GM12878 (cell line): ENCODE data around the gene EPN1. TPM values are rescaled to one million over a fixed set of nuclear protein-coding genes. Genes with fewer than 3 reads are reported as not detected.

Experiments
- ATAC-seq: fragments of 200-7000 bp; cut with Tn5 transposase; 3 replicates; pipeline ENCODE4 v1.9.1; 2020; ENCODE audit warnings: mild to moderate bottlenecking, moderate library complexity
- BruUV-seq: library from RNA; stranded (reverse); fragments of 400-500 nt; replicated peaks from 2 replicates; lab custom pipeline; 2021; lab: Mats Ljungman, UMichigan
- CTCF ChIA-PET: fragments of 300-600 bp; sonication (Branson Sonifier 250); formaldehyde crosslinking; extraction: SDS; loops from one replicate; lab custom pipeline; 2021; ENCODE audit warnings: inconsistent platforms; lab: Yijun Ruan, JAX
- POLR2A ChIA-PET: fragments of 350-600 bp; formaldehyde crosslinking; extraction: SDS; loops from one replicate; lab custom pipeline; 2021; ENCODE audit warnings: inconsistent platforms; lab: Charles Lee
- RAD21 ChIA-PET: fragments of 300-600 bp; sonication (Branson Sonifier 250); formaldehyde crosslinking; loops from one replicate; lab custom pipeline; 2023; ENCODE audit warnings: antibody characterized with exemption; ENCODE audit not compliant: unreplicated experiment; lab: Charles Lee
- SMC1A ChIA-PET: fragments of 300-600 bp; sonication (Branson Sonifier 250); formaldehyde crosslinking; loops from one replicate; lab custom pipeline; 2023; ENCODE audit not compliant: unreplicated experiment, uncharacterized antibody; lab: Charles Lee
- DNase-seq: peaks from one replicate; pipeline ENCODE4 v3.0.0-alpha.2; 2011; ENCODE audit warnings: low read depth, low spot score
- FAIRE-seq: peaks from 3 replicates; lab custom pipeline; 2011; peaks lifted over from hg19 to GRCh38; lab: Jason Lieb, UNC
- H2AFZ ChIP-seq: 2 replicates; pipeline ENCODE4 v1.6.0; 2011; ENCODE audit warnings: low read depth, low read length, control low read depth; ENCODE audit not compliant: control insufficient read depth
- H3K27ac ChIP-seq: 2 replicates; pipeline ENCODE4 v1.5.1; 2011; ENCODE audit warnings: control low read depth; ENCODE audit not compliant: control insufficient read depth, insufficient read depth
- H3K27me3 ChIP-seq, 2 experiments: replicated peaks in 1 of 2; 2 replicates each; pipeline versions ENCODE4 v1.6.0 to v1.6.1; 2011; ENCODE audit warnings: low read length in 1 of 2; ENCODE audit not compliant: control insufficient read depth in 2 of 2, insufficient read depth in 2 of 2
- H3K36me3 ChIP-seq, 2 experiments: 2 replicates each; pipeline ENCODE4 v1.5.1; 2011; ENCODE audit warnings: low read length in 1 of 2; ENCODE audit not compliant: control insufficient read depth in 2 of 2, insufficient read depth in 2 of 2
- H3K4me1 ChIP-seq: 2 replicates; pipeline ENCODE4 v1.6.1; 2011; ENCODE audit warnings: mild to moderate bottlenecking, low read length, moderate library complexity, mixed read lengths; ENCODE audit not compliant: control insufficient read depth, insufficient read depth
- H3K4me2 ChIP-seq: 2 replicates; pipeline ENCODE4 v1.6.0; 2011; ENCODE audit warnings: control low read depth; ENCODE audit not compliant: control insufficient read depth, insufficient read depth
- H3K4me3 ChIP-seq: fragments of 200-600 bp; sonication (generic); 2 replicates; pipeline ENCODE4 v1.5.1; 2016
- H3K79me2 ChIP-seq: 2 replicates; pipeline ENCODE4 v1.6.0; 2011; ENCODE audit warnings: low read length; ENCODE audit not compliant: control insufficient read depth, insufficient read depth
- H3K9ac ChIP-seq: 2 replicates; pipeline ENCODE4 v1.8.0; 2011; ENCODE audit warnings: low read length, control low read depth, mixed read lengths; ENCODE audit not compliant: control insufficient read depth, insufficient read depth
- H3K9me3 ChIP-seq: replicated peaks from 3 replicates; pipeline ENCODE4 v1.5.1; 2011; ENCODE audit warnings: mild to moderate bottlenecking, low read length; ENCODE audit not compliant: control insufficient read depth, insufficient read depth
- H4K20me1 ChIP-seq: 2 replicates; pipeline ENCODE4 v1.6.0; 2011; ENCODE audit not compliant: control insufficient read depth, insufficient read depth
- BRCA1 ChIP-seq: IDR thresholded peaks from 2 replicates; pipeline ENCODE4 v1.6.1; 2011; ENCODE audit warnings: low read depth, low read length, improper control_type of control experiment
- POLR2A ChIP-seq: IDR thresholded peaks from 2 replicates; pipeline ENCODE4 v1.6.1; 2011; ENCODE audit warnings: low read depth, mild to moderate bottlenecking, low read length
- WGBS: methylation state at CpG from one replicate; pipeline ENCODE4 v1.1.6; 2016; ENCODE audit warnings: low lambda C conversion rate; ENCODE audit not compliant: insufficient replicate concordance, insufficient coverage; ENCODE audit errors: missing lambda C conversion rate; 5-methylcytosine and 5-hydroxymethylcytosine counted together
- in situ Hi-C: fragments of 300-500 bp; cut with MboI; formaldehyde crosslinking; loops from 9 replicates; pipeline ENCODE4 v1.14.3; 2018; ENCODE audit warnings: mixed read lengths
- intact Hi-C: fragments of 100-400 bp; cut with micrococcal nuclease; formaldehyde crosslinking; loops from one replicate; pipeline ENCODE4 v1.14.2; 2022; ENCODE audit not compliant: unreplicated experiment
- polyA plus RNA-seq, 11 experiments: library from polyadenylated mRNA; depleted of rRNA in 4 of 11; unstranded in 6 of 11; stranded (reverse) in 5 of 11; fragments of >200 nt; fragmentation: Nextera tagmentation in 4 of 11; fragmentation: Illumina TruSeq in 1 of 11; extraction: Ambion mirVana in 4 of 11; extraction: Trizol in 1 of 11; gene quantifications; 1 replicate in 1 of 11; 2 replicates in 10 of 11; pipeline versions ENCODE4 v1.2.1 to v1.2.3, GENCODE V29; 2011 to 2016; ENCODE audit warnings: inconsistent platforms in 2 of 11, missing spikeins in 2 of 11, low read depth in 1 of 11
- total RNA-seq, 4 experiments: library from RNA; depleted of rRNA in 3 of 4; stranded (reverse); fragments of >200 nt in 3 of 4; fragmentation: Illumina TruSeq in 1 of 4; extraction: Trizol in 1 of 4; gene quantifications; 2 replicates each; pipeline versions ENCODE4 v1.2.1 to v1.2.3, GENCODE V29; 2013 to 2021
- TF ChIP-seq, protein P1 (sequence below): fragments of 450-650 bp; IDR thresholded peaks from 2 replicates; pipeline ENCODE4 v1.6.1; 2016; ENCODE audit warnings: mild to moderate bottlenecking, moderate library complexity, borderline replicate concordance

EPN1 gene
- total and polyA plus RNA-seq, 10 of the 15 experiments (the other 5 are each of a cell fraction or from before 2014, with no cell fraction given): 0.11 to 88.5 (median 10.6) TPM

DNA sequence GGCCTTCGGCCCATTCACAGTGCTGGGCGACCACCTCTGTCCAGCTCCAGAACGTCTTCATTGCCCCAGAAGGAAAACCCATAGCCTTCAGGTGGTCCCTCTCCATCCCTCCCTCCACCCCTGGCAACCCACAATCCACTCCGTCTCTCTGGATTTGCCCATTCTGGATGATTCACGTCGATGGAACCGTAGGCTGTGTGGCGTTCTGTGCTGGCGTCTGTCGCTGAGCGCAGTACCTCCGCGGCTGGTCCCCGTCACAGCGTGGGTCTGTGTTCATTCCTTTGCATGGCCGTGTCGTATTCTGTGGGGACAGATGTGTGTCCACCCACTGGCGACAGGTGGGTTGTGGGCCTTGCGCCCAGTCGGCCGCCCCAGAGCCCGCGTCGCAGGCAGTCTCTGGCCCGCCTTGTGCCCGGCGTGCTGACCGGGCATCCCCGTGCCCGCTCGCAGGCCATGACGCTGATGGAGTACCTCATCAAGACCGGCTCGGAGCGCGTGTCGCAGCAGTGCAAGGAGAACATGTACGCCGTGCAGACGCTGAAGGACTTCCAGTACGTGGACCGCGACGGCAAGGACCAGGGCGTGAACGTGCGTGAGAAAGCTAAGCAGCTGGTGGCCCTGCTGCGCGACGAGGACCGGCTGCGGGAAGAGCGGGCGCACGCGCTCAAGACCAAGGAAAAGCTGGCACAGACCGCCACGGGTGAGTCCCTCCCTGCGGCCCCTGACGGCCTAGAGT is 10.1 kb downstream of the EPN1 start:
- no TSS peak for BruUV-seq
- Histone ChIP-seq H3K4me2 (no peak overlapping the region), H3K27ac (no peak overlapping the region), H3K9me3 (no peaks in the 10 kb centered on the region), H3K27me3 (no peaks in the 10 kb centered on the region), H3K4me3 (no peak overlapping the region), H3K36me3 (peaks cover 18 to 30% of the 10 kb centered on the region in 2 experiments), H3K9ac (no peak overlapping the region), H4K20me1 (peaks cover 12% of the 10 kb centered on the region), H3K4me1 (peaks cover 6% of the 10 kb centered on the region; the same call in 1 of the 2 replicates), H2AFZ (no peak overlapping the region), H3K79me2 (peaks cover 18% of the 10 kb centered on the region)
- WGBS: 97% methylated on average over 56 of the region's 60 CpGs
- ChIA-PET RAD21 (no interaction called here), CTCF (no interaction called here), SMC1A (no interaction called here), POLR2A (no interaction called here)
- ATAC-seq (no peak), FAIRE-seq (no peak), DNase-seq (no peak)
- intact Hi-C loops (no loop called here), in situ Hi-C loops (no loop called here)
- TF ChIP-seq BRCA1 (no peak), POLR2A (peak; percentile 54; the same call in 1 of the 2 replicates)
- TF ChIP-seq, protein P1, sequence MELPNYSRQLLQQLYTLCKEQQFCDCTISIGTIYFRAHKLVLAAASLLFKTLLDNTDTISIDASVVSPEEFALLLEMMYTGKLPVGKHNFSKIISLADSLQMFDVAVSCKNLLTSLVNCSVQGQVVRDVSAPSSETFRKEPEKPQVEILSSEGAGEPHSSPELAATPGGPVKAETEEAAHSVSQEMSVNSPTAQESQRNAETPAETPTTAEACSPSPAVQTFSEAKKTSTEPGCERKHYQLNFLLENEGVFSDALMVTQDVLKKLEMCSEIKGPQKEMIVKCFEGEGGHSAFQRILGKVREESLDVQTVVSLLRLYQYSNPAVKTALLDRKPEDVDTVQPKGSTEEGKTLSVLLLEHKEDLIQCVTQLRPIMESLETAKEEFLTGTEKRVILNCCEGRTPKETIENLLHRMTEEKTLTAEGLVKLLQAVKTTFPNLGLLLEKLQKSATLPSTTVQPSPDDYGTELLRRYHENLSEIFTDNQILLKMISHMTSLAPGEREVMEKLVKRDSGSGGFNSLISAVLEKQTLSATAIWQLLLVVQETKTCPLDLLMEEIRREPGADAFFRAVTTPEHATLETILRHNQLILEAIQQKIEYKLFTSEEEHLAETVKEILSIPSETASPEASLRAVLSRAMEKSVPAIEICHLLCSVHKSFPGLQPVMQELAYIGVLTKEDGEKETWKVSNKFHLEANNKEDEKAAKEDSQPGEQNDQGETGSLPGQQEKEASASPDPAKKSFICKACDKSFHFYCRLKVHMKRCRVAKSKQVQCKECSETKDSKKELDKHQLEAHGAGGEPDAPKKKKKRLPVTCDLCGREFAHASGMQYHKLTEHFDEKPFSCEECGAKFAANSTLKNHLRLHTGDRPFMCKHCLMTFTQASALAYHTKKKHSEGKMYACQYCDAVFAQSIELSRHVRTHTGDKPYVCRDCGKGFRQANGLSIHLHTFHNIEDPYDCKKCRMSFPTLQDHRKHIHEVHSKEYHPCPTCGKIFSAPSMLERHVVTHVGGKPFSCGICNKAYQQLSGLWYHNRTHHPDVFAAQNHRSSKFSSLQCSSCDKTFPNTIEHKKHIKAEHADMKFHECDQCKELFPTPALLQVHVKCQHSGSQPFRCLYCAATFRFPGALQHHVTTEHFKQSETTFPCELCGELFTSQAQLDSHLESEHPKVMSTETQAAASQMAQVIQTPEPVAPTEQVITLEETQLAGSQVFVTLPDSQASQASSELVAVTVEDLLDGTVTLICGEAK: no peak
